NT2/D1 (cell line): ENCODE measurements around the gene FAM177A1.

Experiments used
- SUZ12 ChIP-seq: IDR thresholded peaks from 2 replicates; pipeline ENCODE4 v1.6.1; 2011; ENCODE audit not compliant: insufficient read length, insufficient read depth; ENCODE audit errors: extremely low read depth
- YY1 ChIP-seq: IDR thresholded peaks from 2 replicates; pipeline ENCODE4 v1.6.1; 2011; ENCODE audit not compliant: insufficient read length, insufficient read depth
- ZNF274 ChIP-seq: IDR thresholded peaks from 2 replicates; pipeline ENCODE4 v1.6.1; 2011; ENCODE audit warnings: mild to moderate bottlenecking, low read depth, low read length

GRCh38 chr14:35050652-35051051 is 4.6 kb downstream of the FAM177A1 start:
- TF ChIP-seq SUZ12 = no peak
- TF ChIP-seq ZNF274 = no peak
- no peak for TF ChIP-seq YY1
